ENCODE data around the gene KCNK5. TPM values are rescaled to one million over a fixed set of nuclear protein-coding genes. Genes with fewer than 3 reads are reported as not detected.

KCNK5 gene
- total and polyA plus RNA-seq, 7 donors: 3.0 to 26.9 (median 7.5) TPM

DNA sequence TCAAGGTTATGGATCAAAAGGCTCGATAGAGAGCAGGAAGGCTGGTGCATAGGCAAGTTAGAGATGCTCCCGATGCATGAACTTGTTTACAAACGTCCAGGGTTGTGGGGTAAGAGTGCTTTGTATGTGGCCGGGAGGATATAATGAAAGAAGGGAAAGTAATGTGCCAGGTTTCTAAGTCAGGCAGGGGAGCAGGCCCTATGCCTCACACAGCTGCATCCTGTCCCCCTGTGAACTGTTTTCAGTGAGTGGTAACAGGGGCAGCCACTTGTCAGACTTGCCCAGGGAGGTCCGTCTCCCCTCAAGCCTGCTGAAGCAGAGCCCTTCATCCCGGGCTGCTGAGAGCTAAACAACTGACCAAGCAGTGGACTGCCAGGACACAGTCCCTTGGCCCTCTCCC is 19.4 kb downstream of the KCNK5 start:
- no peaks in the 10 kb centered on the region for H3K36me3 ChIP-seq
- WGBS, 2 donors: 41 to 77% methylated on average over 6 of the region's 6 CpGs
- H3K9me3 ChIP-seq: no peaks in the 10 kb centered on the region
- H3K4me1 ChIP-seq: no peaks in the 10 kb centered on the region
- H3K4me3 ChIP-seq: no peak overlapping the region
- no peak overlapping the region for H3K27ac ChIP-seq
- DNase-seq: no peak
- TF ChIP-seq, protein P1, sequence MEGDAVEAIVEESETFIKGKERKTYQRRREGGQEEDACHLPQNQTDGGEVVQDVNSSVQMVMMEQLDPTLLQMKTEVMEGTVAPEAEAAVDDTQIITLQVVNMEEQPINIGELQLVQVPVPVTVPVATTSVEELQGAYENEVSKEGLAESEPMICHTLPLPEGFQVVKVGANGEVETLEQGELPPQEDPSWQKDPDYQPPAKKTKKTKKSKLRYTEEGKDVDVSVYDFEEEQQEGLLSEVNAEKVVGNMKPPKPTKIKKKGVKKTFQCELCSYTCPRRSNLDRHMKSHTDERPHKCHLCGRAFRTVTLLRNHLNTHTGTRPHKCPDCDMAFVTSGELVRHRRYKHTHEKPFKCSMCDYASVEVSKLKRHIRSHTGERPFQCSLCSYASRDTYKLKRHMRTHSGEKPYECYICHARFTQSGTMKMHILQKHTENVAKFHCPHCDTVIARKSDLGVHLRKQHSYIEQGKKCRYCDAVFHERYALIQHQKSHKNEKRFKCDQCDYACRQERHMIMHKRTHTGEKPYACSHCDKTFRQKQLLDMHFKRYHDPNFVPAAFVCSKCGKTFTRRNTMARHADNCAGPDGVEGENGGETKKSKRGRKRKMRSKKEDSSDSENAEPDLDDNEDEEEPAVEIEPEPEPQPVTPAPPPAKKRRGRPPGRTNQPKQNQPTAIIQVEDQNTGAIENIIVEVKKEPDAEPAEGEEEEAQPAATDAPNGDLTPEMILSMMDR (IDR thresholded peaks at IDR 0.05): no peak
- no peak for TF ChIP-seq POLR2A (IDR thresholded peaks at IDR 0.05)
- no peak for TF ChIP-seq POLR2AphosphoS5 (IDR thresholded peaks at IDR 0.05)
- no peak for TF ChIP-seq EP300 (IDR thresholded peaks at IDR 0.05)
- no peaks in the 10 kb centered on the region for H3K27me3 ChIP-seq
- intact Hi-C loops (cut with DNase I): no loop called here

DNA sequence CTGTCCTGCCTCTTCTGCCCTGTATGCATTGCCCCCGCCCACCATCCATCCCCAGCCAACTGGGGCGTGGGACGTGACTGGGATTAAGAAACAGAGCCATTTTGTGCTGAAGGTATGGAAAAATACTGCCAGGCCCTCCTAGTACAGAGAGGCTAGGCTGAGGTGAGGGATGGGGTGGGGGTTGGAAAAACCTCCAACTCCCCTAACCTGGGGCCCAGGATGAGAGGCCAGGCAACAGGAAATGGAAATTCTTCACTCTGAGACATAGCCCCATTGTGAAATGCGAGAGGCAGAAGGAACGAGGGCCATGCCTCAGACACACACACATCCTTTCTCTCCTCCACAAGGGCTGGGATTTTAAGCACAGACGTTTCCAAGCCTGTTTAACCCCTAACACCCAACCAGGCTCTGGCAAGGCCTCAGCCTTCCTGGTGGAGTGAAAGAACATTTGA is 19.9 kb downstream of the KCNK5 start:
- H3K4me3 ChIP-seq: no peak overlapping the region
- WGBS, 2 donors: 45 to 56% methylated on average over 6 of the region's 6 CpGs
- TF ChIP-seq, protein P1 (IDR thresholded peaks at IDR 0.05): no peak
- TF ChIP-seq POLR2A (IDR thresholded peaks at IDR 0.05) (no peak), POLR2AphosphoS5 (IDR thresholded peaks at IDR 0.05) (no peak), EP300 (IDR thresholded peaks at IDR 0.05) (no peak)
- no peaks in the 10 kb centered on the region for H3K4me1 ChIP-seq
- no peaks in the 10 kb centered on the region for H3K36me3 ChIP-seq
- DNase-seq: no peak
- no peak overlapping the region for H3K27ac ChIP-seq
- H3K9me3 ChIP-seq: no peaks in the 10 kb centered on the region
- H3K27me3 ChIP-seq: no peaks in the 10 kb centered on the region
- intact Hi-C loops (cut with DNase I): no loop called here

DNA sequence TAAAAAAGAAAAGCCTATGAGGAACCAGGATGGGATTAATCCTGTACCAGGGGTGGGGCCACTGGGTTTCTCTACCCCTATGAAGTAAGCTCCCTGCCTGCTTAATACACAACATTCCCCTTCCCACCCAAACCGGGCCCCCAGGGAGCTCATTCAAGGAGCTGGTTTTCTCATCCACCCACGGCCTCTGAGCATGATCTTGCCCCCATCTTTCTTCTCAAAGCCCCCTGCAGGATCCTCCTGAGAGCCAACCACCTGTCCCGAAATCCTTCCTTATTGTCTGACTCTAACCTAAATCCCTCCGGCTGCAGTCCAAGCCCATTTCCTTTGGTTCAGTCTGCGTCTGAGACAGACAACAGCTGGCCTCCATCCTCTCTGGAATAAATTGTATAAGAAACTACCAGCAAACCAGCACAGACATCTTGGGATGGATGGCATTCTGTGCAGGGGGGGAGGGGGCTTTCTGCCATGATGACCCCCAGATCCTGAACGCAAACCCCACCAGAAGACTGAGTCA is 21.0 kb downstream of the KCNK5 start:
- 39 to 60% methylated on average over 6 of the region's 6 CpGs for WGBS, 2 donors
- Histone ChIP-seq H3K4me3 (no peak overlapping the region), H3K27ac (no peak overlapping the region), H3K36me3 (no peaks in the 10 kb centered on the region), H3K27me3 (no peaks in the 10 kb centered on the region), H3K4me1 (no peaks in the 10 kb centered on the region), H3K9me3 (no peaks in the 10 kb centered on the region)
- TF ChIP-seq POLR2AphosphoS5 (IDR thresholded peaks at IDR 0.05): no peak
- TF ChIP-seq, protein P1 (IDR thresholded peaks at IDR 0.05): no peak
- TF ChIP-seq EP300 (IDR thresholded peaks at IDR 0.05): no peak
- no peak for TF ChIP-seq POLR2A (IDR thresholded peaks at IDR 0.05)
- no peak for DNase-seq
- intact Hi-C loops (cut with DNase I): no loop called here

DNA sequence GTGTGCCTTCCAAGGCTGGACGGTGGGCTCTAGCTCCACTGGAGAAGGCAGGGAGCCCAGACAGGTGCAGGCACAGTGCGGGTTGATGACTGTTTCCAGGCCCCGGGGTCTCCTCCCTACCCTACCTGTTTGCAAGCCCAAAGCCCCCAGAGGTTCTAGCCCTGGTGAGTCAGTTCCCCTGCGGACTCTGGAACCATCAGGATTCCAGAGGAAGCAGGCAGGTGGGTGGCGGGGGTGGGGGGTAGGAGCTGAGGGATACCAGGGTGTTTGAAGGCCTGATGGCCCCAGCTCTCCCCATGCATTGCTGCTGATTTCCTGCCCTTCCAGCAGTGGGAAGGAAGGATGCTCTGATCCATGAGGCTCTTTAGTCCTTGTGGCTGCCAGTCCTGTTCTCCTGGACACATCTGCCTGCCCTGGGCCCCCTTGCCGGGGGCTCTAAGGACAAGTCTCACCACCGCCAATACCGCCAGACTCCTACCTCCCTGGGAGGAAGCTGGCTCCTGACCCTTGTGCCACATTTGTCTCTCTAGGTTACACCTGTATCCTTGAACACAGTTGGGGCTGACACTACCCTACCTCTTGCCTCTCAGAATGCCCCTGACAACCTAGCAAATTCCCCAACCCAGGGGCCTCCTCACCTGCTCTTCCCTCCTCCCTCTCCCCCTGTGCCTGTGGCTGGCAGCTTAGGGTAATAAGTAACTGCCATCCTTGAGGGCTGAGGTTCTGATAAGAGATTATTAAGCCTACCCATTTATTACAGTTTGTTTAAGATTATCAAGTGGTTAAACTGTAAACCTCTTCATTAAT is 21.7 kb downstream of the KCNK5 start:
- no peaks in the 10 kb centered on the region for H3K4me1 ChIP-seq
- H3K27ac ChIP-seq: no peak overlapping the region
- WGBS, 2 donors: 63 to 86% methylated on average over 8 of the region's 8 CpGs
- H3K36me3 ChIP-seq: no peaks in the 10 kb centered on the region
- intact Hi-C loops (cut with DNase I): no loop called here
- H3K9me3 ChIP-seq: no peaks in the 10 kb centered on the region
- H3K27me3 ChIP-seq: no peaks in the 10 kb centered on the region
- H3K4me3 ChIP-seq: no peak overlapping the region
- TF ChIP-seq POLR2A (IDR thresholded peaks at IDR 0.05) (no peak), POLR2AphosphoS5 (IDR thresholded peaks at IDR 0.05) (no peak), EP300 (IDR thresholded peaks at IDR 0.05) (no peak)
- TF ChIP-seq, protein P1 (IDR thresholded peaks at IDR 0.05): no peak
- DNase-seq: no peak
